Stimulated activated CD8-positive, alpha-beta memory T cell treated with anti-CD3 and anti-CD28 coated beads, Interleukin-15, amount 100 ng/mL, for 48 hours (primary cell): ENCODE measurements around the gene METTL16.

Source experiments
- DNase-seq, 2 donors: peaks; one replicate each; pipeline ENCODE4 v3.0.0-alpha.2; 2020; ENCODE audit warnings: low read depth in 2 of 2

Gene METTL16

DNA sequence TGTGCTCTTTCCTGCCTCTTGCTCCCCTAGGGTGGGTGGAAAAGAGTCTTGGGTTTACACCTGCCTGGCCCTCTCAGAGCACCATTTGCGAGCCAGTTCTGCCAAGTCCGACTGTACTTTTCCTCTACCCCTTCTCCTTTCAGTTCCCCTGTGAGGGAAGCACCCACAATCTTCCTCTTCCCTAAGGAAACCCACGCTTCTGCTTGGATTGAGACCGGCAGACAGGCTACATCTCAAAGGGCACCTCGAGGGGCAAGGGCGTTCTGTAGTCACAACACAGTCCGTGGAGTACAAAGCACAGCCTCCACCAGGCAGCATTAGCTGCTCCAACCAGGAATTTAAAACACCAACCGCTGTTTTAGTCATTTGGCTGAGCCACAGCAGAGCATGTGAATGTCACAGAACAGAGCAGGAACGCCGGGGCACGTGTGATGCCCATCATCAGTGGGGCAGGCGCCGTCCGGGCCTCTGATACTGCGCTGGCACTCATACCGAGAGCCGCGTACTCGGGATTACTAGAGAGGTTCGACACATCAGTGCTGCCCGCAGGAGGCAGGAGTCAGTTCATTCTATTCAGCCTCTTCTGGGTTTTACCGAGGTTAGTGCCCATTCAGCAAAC is 97.1 kb downstream of the METTL16 start:
- no peak for DNase-seq

DNA sequence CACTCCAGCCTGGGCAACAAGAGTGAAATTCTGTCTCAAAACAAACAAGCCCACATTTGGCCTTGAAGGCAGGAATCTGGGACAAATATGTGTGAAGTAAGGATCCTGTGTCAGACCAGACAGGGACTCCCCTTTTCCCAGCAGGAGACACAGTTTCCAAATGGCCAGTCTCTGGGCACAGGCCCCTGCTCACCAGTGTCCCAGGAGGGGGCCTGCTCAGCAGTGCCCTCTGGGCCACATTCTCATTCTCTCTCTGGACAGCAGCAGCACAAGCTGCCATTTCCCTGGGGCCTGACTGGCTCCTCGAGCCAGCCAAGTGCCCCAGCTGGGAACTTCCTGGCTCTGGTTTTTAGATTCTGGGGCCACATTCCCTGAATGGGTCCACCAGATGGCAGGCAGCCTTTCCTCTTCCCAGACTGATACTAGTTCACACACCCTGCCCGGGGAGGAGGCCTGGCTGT is 99.1 kb downstream of the METTL16 start:
- no peak for DNase-seq

DNA sequence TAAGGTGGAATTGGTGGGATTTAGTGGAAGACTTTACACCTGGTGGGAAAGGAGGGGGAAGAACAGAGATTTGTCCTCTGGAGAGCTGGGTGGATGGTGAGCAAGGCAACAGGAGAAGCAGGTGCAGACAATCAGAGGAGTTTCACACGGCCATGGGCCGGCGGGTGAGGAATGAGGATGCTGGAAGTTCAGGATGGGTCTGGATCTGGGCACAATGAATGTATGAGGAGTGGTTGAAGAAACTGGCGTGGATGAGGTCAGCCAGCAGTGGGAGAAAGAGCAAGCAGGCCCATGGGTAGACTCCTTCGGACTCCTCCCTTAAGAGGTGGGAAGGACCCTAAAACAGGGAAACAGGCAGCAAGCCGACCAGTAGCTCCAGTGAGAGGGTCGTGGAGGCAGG is 100.7 kb downstream of the METTL16 start:
- no peak for DNase-seq

DNA sequence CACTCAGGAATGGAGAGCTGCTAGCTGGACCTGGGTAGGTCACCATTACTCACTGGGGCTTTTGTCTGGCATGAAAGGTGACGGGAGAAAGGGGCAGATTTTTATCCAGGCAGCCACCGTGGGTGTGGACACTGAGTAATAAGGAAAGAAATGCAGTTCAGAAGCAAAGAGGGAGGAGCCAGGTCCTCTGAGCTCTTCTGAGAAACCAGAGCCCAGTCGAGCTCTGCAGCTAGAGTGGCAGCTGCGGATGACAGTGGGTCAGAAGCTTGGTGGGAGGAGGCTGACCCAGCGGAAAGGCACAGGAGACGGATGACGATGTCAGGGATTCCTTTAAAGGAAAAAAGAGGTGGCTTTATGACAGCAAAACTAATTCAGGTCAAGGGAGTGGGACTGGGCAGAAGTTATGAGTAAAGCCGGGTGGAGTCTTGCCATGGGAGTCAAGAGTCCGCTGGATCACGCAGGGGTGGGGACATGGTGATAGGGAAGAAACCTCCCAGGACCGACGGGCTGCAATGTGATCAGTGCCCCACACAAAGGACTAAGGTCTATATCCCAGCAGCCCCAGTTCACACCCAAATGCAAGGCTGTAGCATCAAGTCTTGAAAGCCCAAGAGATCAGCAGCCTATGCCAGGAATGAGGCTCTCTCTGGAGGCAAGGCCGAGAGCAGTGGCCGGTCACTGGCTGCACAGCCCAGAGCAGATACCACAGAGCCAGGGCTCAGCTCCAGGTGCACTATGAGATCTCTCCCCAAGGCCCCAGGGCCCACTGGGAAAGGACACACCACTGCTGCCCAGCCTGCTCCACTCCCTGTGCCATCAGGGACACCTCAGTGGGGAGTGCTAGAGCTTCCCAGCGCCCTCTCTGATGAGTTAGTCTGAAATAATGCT is 104.5 kb downstream of the METTL16 start:
- DNase-seq, result no peak

DNA sequence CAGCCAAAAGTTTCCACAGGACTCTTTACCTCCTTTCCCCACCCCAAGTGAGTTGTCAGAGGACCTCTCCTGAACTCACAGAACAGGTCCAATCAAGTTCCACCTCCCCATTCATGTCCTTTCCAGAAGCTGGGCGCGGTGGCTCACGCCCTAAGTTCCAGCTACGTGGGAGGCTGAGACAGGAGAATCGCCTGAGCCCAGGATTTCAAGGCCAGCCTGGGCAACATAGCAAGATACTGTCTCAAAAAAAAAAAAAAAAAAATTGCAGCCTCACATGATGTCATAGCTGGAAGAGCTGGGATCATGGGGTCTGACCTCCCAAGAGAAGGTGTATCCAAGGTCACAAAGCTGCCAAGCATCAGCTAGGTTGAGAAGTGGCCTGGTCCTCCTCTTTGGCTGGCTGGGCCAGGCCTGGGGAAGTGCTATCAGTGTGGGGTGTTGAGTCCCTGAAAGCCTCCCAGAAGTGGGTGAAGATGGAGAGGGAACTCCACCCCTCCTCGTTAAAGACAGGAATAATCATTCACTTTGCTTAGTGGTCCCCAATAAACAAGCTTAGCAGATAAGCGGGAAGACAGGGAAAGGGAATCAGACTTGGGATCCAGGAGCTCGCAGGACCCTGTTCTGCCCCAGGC is 105.3 kb downstream of the METTL16 start:
- DNase-seq, result no peak

DNA sequence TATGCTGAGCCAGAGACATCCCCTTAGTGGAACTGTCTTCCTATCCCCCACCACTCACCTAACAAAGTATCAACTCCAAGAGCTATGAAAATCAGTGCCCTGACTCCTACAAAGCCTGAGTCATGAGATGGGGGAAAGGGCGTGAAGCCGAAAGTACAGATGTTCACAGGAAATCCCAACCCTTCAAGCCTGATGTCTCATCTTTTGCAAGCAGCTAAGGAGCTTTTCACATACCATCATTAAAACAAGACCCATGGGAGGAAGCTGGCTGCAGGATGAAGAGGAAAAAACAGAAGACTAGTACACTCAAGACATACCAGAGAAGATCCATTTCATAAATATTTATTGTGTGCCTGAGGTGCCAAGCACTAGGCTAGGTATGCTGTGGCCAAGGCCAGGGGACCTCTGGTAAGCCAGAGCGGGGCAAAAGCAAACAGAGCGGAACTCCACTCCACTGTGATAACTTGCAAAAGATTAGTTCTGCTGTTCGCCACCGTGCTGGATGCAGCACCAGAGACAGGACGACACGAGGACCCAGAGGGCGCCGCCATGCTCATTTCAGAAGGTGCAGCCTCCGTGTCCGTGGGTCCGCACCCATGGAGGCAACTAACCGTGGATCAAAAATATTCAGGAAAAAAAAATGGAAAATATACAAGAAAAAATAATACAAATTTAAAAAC is 106.3 kb downstream of the METTL16 start:
- DNase-seq, result no peak

DNA sequence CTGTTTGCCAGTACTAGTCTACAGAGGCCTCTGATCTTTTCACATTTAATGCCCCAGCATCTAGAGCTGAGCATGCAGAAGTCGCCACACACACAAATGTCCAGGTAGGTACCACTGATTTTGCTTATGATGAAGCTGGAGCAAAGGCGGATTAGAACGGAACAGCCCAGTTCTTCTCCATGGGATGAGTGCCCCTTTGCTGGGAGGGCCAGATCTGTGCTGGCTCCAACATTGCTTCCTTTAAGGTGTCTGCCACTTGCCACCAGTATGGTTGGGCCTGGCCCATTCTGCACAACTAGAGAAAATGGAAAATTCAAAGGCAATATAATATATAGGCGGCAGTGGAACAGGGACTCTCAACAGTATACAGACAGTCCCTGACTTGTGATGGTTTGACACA is 108.6 kb downstream of the METTL16 start:
- no peak for DNase-seq

DNA sequence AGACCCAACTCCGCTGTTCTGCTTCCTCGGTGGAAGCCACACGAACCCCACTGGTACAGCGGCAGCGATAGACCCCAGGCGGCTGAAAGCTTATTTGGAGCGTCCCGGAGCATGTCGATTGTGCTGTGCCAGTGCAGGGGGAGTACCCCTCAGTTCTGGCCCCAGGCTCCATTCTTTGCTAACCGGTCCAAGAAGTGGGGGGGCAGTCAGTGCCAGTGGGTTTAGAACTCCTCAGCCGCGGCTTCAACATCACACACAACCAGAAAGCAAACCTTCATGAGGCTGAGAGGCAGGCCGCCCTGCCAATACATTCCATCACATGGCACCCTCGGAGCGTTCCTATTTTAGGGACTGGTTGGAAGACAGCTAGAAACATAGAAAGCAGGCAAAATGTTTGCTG is 109.1 kb downstream of the METTL16 start:
- DNase-seq, result no peak

DNA sequence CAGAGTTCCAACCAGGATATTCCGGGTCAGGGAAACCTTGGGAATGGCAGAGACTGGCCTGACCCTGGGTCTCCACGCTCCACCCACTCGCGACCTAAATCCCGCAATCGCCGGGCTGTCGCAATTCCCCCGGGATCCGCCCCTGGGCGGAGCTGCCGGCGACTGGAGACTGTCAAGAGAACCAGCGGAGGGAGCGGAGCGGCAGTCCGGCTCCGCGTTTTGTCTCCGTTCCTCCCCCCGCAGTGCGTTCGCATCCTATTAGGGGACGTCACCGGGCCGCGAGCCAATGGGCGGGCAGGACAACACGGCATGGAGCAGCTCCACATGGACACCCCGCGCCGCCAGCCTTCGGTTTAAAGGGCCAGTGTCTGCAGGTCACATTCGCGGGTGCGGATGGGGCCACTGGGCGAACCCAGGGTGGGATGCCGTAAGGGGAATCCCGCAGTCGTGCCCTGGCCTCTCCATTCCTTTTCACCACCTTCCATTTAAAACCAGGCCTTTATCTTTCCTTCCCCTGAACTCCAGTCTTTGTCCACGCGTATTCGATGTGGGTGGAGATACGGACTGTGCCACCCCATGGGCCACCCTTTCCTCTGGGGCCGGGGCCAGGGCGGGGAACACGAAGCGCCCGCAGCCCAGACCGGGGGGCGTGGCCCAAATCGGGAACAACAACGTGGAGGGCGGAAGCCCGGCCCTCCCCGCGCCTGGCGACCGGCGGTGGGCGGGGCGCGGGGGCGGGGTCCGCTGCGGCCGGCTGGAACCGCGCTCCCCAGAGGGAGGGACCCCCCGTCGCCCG is 110.1 kb downstream of the METTL16 start:
- peak; percentile 99 for DNase-seq

DNA sequence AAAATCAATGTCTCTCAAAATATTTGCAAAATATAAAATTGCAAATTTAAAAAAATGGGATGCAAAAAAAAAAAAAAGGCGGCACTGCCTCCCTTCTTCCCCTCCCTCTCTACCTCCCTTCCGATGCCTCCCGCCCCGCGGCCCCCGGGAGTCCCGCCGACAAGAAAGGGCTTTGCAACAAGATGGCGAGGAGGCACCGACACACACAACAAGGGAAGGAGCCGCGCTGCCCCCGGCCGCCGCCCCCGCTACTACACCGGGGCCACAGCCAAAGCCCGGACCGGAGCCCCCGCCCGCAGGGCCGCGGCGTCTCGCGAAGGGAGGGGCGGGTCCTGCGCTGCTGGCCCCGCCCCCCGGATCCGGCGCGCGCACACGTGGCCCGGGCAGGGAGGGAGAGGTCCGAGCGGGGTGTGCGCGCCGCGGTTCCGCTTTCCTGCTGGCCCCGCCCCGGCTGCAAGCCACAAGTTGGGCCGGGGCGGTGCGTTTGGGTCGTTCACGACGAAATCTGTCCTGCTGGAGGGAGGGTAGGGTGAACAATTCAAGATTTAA is 110.7 kb downstream of the METTL16 start, which contains the start of gene MNT:
MNT (minus strand) TSS at position 184 of the 549 bp plus-strand sequence. CDS start 348 bp downstream, outside the sequence.
- DNase-seq, result peak; percentile 93

DNA sequence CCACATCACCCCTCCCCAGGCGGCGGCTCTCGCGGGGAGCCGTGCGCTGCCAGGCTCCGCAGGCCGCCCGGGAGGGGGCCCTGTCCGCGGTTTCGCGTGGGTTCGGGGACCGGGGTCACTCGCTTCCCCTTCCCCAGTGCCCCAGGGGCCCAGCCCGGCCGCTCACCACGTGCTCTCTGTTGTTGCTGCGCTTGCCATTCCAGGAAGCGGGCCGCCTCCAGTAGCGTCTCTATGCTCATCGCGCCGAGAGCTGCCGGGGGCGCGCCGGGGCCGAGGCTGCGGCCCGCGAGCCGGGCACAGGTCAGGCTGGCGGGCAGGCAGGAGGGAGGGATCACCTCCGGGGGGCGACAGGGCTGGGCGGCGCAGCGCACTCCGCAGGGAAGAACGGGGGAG is 111.2 kb downstream of the METTL16 start:
- DNase-seq, result peak; percentile 49 to 62

DNA sequence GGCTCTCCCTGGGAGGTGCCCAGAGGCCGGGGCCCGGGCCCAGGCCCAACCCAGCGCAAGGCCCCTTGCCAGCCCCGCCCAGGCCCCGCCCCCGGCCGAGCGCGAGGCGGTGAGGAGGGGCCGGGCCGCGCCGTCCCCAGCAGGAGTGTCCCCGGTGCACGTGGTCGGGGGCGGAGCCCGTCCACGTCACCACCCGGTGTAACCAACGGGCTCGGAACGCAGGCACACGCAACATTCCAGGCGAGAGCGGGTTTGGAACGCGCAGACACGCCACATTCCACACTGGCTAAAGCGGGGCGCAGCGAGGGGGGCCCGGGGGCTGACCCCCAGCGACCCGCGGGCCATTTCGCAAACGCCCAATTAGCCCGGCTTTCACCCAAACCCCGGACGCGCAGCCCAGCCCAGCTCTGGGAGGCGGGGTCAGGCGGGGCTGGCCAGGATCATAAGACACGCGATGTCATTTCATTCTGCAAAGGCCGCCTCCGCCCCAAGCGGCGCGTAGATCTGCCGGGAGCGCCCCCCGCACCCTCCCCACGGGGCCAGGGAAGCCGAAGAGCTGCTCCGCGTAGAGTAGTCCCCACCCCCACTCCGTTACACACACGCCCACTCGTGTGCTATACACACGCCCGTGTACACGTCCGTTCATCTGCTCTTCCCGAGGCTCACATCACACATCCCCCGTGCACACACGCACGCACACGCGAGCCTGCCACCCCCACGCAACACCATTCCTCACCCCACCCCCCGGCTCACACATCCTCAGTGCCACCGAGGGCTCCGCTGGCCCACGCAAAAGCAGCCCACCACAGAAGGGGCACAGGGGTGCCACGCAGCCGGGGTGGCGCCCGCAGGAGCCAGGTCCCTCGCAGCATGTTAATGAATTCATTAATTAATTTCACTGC is 111.9 kb downstream of the METTL16 start:
- peak; percentile 94 for DNase-seq

DNA sequence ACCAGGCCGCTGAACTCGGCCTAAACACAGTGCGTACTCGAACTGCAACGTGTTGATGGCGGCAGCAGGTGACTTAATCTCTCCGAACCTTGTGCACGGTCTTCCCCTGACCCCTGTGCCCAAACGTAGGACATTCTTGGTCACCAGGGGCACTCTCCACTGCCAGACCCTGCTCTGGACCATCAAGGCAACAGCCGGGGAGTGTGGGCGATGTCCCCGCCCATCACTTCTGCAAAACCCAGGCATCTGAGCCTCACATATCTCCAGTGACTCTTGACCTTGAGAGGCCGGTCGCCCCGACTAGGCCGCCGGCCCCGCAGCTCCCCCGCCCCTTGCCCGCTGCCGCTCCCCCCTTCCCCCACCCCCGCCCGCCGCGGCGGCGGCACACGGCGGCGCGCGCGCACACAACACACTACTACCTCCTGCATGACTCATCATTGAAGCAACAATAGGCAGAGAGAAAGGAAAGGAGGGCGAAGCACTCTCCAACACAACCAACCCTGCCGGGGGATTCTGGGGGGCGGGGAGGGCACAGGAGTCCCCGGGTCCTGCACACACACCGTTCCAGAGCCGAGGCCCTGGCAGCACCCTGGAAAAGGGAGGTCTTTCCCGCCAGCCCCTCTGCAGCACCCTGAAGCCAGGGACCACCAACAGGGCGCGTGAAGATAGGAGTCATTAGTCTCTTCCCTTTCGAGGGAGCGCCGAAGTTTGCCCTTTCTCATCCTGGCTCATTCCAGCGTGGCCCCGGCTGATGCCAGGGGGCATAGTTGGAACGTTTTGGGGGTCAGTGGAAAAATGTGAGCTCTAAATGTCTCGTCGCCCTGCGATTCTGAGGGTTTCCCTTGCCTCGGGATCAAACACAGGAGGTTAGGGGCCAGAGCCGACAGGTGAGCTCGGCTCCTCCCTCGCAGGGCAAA is 112.8 kb downstream of the METTL16 start:
- peak; percentile 33 to 35 for DNase-seq

DNA sequence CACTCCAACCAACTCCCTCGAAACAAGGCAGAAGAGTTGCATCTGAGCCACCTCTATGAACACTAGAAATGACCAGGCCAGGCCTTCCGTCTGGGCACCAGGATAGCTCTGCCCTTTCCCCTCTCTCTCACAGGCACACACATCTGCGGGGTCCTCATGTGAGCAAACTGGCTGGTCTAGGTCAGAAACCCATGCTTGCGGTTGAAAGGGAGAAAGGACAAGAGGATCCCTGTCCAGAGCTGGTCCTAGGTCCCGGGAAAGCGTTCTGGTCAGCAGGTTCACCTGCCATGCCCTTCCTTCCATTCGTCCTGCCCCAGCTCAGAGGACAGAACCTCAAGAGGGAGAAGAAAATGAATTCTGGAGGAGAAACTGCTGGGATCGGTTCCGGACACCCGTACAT is 113.5 kb downstream of the METTL16 start:
- DNase-seq, result no peak

DNA sequence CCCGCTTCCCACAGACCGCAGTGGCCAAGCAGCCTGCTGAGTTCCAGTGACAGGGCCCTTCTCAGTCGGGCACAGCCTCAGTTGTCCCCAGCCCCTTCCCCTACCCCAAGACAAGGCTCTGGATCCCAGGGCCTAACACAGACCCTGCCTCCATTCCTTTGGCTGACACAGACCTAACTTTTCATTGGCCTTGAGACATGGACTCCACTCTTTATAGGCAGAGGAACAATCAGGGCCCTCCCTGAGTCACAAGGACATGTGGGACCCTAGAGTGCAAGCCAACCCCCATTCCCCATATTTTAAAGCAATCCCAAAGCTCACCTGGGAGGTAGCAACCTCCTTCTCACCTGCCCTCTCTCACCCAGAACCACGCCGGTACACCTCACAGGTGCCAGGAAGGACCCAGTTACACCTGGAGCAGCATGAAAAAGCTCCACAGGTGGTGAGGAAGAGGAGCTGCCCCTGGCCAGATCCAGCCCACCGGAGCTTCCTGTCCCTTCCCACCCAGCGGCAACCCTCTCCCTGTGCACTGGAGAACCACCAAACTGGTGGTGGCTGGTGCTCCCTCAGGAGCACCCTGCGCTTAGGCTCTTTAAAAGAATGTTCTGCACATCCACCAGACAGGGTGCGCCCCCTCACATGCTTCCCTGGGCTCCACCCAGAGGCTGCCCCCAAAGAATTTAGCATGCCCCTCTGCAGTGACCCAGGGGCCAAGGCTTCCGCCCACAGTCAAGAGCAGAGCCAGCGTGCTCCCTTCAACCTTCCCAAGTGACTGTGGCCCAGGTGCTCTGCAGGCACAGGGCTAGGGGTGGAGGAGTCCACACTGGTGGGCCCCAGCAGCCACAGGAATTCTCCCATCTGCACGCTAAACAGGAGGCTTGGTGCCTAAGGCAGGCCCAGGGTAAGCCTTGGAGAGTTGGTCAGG is 114.2 kb downstream of the METTL16 start:
- no peak for DNase-seq

DNA sequence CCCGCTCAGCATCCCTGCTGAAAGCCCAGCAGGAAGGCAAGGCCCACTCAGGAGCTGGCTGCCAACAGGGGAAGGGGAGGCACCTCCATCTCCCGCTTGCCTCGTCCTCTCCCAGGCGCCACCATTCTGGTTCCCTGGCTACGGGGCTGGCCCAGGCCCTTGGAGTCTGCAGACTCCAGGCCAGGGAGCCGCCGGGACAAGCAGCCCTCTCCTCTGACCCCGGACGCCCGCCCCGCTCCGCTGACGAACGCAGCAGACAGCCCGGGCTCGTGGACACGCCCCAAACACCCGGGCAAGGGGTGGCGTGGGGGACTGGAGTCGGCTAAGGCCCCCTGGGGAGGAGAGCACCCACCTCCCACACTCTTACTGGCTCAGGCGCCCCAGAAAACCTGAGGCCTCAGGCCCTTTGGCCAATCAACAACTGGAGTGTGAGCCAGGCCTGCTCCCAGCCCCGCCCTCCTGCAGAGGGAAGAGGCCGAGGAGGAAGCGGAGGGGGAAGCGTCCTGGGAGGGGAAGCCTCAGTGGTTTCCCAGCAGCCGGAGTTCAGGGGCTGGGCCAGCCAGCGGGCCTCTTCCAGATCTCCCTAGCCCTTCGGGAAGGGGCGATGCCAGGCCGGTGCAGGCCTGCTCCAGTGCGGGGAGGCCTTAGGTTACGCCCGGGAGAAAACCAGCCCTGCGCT is 115.0 kb downstream of the METTL16 start:
- peak; percentile 48 to 56 for DNase-seq

DNA sequence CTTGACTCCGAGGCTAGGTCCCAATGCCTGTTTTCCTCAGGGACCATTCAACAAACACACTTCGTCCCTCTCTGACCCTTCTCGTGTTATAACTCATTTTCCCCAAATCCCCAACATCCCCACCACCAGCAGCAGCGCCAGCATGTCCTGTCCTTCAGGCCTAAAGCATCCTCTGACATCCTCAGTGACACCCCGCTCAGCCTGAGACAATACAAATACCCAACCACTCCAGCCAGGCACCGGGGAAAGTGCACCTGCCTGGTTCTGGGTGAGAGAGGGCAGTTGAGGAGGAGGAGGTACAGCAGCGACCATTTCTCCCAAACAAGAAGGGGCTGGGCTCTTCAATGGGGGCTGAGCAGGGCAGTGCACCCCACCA is 115.5 kb downstream of the METTL16 start:
- DNase-seq, result no peak
